HEK293 (cell line): ENCODE measurements around the gene SRRM4.

Experiments
- CTCF ChIA-PET: fragments of 350-600 bp; formaldehyde crosslinking; extraction: SDS; loops from one replicate; lab custom pipeline; 2021; ENCODE audit warnings: antibody characterized with exemption; lab: Yijun Ruan, JAX
- POLR2A ChIA-PET: fragments of 300-600 bp; formaldehyde crosslinking; extraction: SDS; loops from one replicate; lab custom pipeline; 2020; ENCODE audit warnings: antibody characterized with exemption, inconsistent platforms; lab: Yijun Ruan, JAX
- H3K27ac ChIP-seq: fragments of 200-500 bp; sonication (Bioruptor generic); 2 replicates; pipeline ENCODE4 v1.5.1; 2014; ENCODE audit warnings: low read depth, low read length, control low read depth, inconsistent platforms; ENCODE audit errors: extremely low read depth
- H3K36me3 ChIP-seq, 2 experiments: fragments of 200-500 bp in 1 of 2; sonication (Bioruptor generic) in 1 of 2; 1 replicate in 1 of 2; 2 replicates in 1 of 2; pipeline ENCODE4 v1.5.1; 2014 to 2017; ENCODE audit warnings: inconsistent platforms in 2 of 2, low read length in 2 of 2; ENCODE audit not compliant: control insufficient read depth in 2 of 2, insufficient read depth in 1 of 2
- H3K4me1 ChIP-seq: fragments of 200-500 bp; sonication (Bioruptor generic); 2 replicates; pipeline ENCODE4 v1.5.1; 2014; ENCODE audit warnings: mild to moderate bottlenecking, low read length, inconsistent platforms; ENCODE audit not compliant: control insufficient read depth, insufficient read depth
- H3K4me3 ChIP-seq: 2 replicates; pipeline ENCODE4 v1.5.1; 2011; ENCODE audit warnings: low read depth, mild to moderate bottlenecking, control low read depth, low read length, moderate library complexity
- H3K9me3 ChIP-seq: fragments of 200-500 bp; sonication (Bioruptor generic); 2 replicates; pipeline ENCODE4 v1.5.1; 2014; ENCODE audit warnings: low read depth, low read length, inconsistent platforms; ENCODE audit not compliant: control insufficient read depth, insufficient read depth
- GLIS1 ChIP-seq: fragments of 450-650 bp; formaldehyde crosslinking; IDR thresholded peaks from 2 replicates; pipeline ENCODE4 v1.5.1; 2016; ENCODE audit warnings: missing biosample characterization, missing genetic modification characterization
- HOXD13 ChIP-seq: sonication (generic); formaldehyde crosslinking; IDR thresholded peaks from 2 replicates; pipeline ENCODE4 v1.8.0; 2022; ENCODE audit warnings: missing genetic modification reagents, borderline replicate concordance
- SCRT1 ChIP-seq: fragments of 450-650 bp; formaldehyde crosslinking; IDR thresholded peaks from 2 replicates; pipeline ENCODE4 v1.5.1; 2016; ENCODE audit warnings: missing biosample characterization, missing genetic modification characterization, borderline replicate concordance
- SP7 ChIP-seq: fragments of 450-650 bp; formaldehyde crosslinking; IDR thresholded peaks from 2 replicates; pipeline ENCODE4 v1.5.1; 2016; ENCODE audit warnings: missing biosample characterization, missing genetic modification characterization
- ZBTB6 ChIP-seq: fragments of 450-650 bp; formaldehyde crosslinking; IDR thresholded peaks from 2 replicates; pipeline ENCODE4 v1.5.1; 2017; ENCODE audit warnings: missing biosample characterization, missing genetic modification characterization
- ZNF140 ChIP-seq: fragments of 450-650 bp; formaldehyde crosslinking; IDR thresholded peaks from 2 replicates; pipeline ENCODE4 v1.5.1; 2016; ENCODE audit warnings: missing biosample characterization, missing genetic modification characterization
- ZNF155 ChIP-seq: fragments of 450-650 bp; formaldehyde crosslinking; IDR thresholded peaks from 2 replicates; pipeline ENCODE4 v1.5.1; 2016; ENCODE audit warnings: missing biosample characterization, missing genetic modification characterization
- ZNF2 ChIP-seq: fragments of 450-650 bp; formaldehyde crosslinking; IDR thresholded peaks from 2 replicates; pipeline ENCODE4 v1.5.1; 2016; ENCODE audit warnings: missing biosample characterization, missing genetic modification characterization
- ZNF26 ChIP-seq: fragments of 450-650 bp; formaldehyde crosslinking; IDR thresholded peaks from 2 replicates; pipeline ENCODE4 v1.5.1; 2016; ENCODE audit warnings: missing biosample characterization, missing genetic modification characterization
- ZNF274 ChIP-seq, 2 experiments: fragments of 200-500 bp in 1 of 2; fragments of 450-650 bp in 1 of 2; sonication (Bioruptor generic) in 1 of 2; formaldehyde crosslinking in 1 of 2; IDR thresholded peaks; 2 replicates each; pipeline versions ENCODE4 v1.5.1 to v1.6.1; 2014 to 2016; ENCODE audit warnings: borderline replicate concordance in 1 of 2, inconsistent platforms in 1 of 2, low read length in 1 of 2, missing biosample characterization in 1 of 2, missing genetic modification characterization in 1 of 2
- ZNF335 ChIP-seq: fragments of 450-650 bp; formaldehyde crosslinking; conservative IDR thresholded peaks from 2 replicates; pipeline ENCODE4 v1.5.1; 2016; ENCODE audit warnings: missing biosample characterization, missing genetic modification characterization
- ZNF558 ChIP-seq: fragments of 450-650 bp; formaldehyde crosslinking; IDR thresholded peaks from 2 replicates; pipeline ENCODE4 v1.5.1; 2016; ENCODE audit warnings: missing biosample characterization, missing genetic modification characterization
- ZNF571 ChIP-seq: fragments of 450-650 bp; formaldehyde crosslinking; IDR thresholded peaks from 2 replicates; pipeline ENCODE4 v1.5.0; 2017; ENCODE audit warnings: missing biosample characterization, missing genetic modification characterization
- ZNF610 ChIP-seq: fragments of 450-650 bp; formaldehyde crosslinking; IDR thresholded peaks from 2 replicates; pipeline ENCODE4 v1.5.1; 2016; ENCODE audit warnings: missing biosample characterization, missing genetic modification characterization, borderline replicate concordance
- ZNF623 ChIP-seq: fragments of 450-650 bp; formaldehyde crosslinking; IDR thresholded peaks from 2 replicates; pipeline ENCODE4 v1.5.1; 2016; ENCODE audit warnings: missing biosample characterization, missing genetic modification characterization
- ZNF707 ChIP-seq: fragments of 450-650 bp; formaldehyde crosslinking; IDR thresholded peaks from 2 replicates; pipeline ENCODE4 v1.5.1; 2016; ENCODE audit warnings: missing biosample characterization, missing genetic modification characterization
- TF ChIP-seq, protein P1 (sequence below): IDR thresholded peaks from 2 replicates; pipeline ENCODE4 v1.6.1; 2011; ENCODE audit warnings: mild to moderate bottlenecking, low read depth, low read length, borderline replicate concordance
- TF ChIP-seq, protein P2 (sequence below): fragments of 450-650 bp; formaldehyde crosslinking; IDR thresholded peaks from 2 replicates; pipeline ENCODE4 v1.5.1; 2016; ENCODE audit warnings: missing biosample characterization, missing genetic modification characterization, borderline replicate concordance

Gene SRRM4

DNA sequence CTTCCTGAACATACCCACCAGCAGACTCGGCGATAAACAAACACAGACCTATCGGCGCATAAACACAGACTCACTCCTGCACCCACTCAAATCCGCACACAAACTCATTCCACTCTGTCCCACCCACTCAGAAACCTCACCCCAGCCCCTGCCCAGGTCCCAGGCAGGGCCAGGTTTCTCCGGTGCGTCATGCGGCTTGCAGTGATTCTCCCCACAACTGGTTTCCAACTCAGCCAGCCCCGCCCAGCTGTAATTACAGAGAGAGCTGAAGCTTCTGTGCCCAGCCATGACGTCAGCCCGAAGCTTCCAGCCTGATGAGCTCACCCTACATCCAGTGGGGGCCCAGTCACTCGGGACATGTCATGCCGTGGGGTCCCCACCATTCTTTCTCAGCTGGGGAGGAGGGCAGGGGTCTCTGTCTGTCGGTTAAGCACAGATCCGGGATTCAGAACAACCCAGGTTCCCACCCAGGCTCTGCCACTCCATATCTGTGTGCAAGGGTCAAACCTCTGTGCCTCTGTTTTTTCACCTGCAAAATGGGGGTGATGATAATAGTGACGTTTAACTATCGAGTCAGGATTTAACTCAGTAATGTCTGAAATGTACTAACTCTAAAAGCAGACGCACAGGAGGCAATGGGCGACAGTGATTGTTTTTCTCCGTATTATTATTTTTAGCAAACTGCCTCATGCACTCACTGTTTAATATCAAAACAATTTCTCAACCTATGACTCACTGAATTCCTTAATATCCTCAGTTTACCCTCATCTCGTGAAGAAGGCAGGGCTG, 195.1 kb downstream of the SRRM4 start (continued):
- TF ChIP-seq ZNF2 (tag by site-specific recombination) (peak; percentile 75; the same call in 1 of the 2 replicates), SP7 (peak; percentile 92), ZNF335 (tag by site-specific recombination) (peak; percentile 93)
- TF ChIP-seq, protein P1, sequence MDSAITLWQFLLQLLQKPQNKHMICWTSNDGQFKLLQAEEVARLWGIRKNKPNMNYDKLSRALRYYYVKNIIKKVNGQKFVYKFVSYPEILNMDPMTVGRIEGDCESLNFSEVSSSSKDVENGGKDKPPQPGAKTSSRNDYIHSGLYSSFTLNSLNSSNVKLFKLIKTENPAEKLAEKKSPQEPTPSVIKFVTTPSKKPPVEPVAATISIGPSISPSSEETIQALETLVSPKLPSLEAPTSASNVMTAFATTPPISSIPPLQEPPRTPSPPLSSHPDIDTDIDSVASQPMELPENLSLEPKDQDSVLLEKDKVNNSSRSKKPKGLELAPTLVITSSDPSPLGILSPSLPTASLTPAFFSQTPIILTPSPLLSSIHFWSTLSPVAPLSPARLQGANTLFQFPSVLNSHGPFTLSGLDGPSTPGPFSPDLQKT, result no peak
- TF ChIP-seq, all 188 proteins: peak for 40

GRCh38 chr12:119177056-119177325, 195.7 kb downstream of the SRRM4 start:
- Histone ChIP-seq H3K36me3 (no peaks in the 10 kb centered on the region), H3K4me1 (no peaks in the 10 kb centered on the region; the same call in 1 of the 2 replicates), H3K4me3 (no peak overlapping the region), H3K9me3 (no peaks in the 10 kb centered on the region), H3K27ac (no peak overlapping the region)
- POLR2A ChIA-PET, result no interaction called here
- no peak for TF ChIP-seq ZNF610 (tag by site-specific recombination)
- TF ChIP-seq ZNF623 (tag by site-specific recombination), result no peak
- TF ChIP-seq ZNF571, result no peak
- no peak for TF ChIP-seq ZNF155
- no peak for TF ChIP-seq HOXD13 (CRISPR knock-in tag)
- TF ChIP-seq ZNF26 (tag by site-specific recombination), result no peak
- no peak for TF ChIP-seq ZNF140 (tag by site-specific recombination)
- TF ChIP-seq SCRT1 (tag by site-specific recombination), result no peak
- CTCF ChIA-PET, result no interaction called here

DNA sequence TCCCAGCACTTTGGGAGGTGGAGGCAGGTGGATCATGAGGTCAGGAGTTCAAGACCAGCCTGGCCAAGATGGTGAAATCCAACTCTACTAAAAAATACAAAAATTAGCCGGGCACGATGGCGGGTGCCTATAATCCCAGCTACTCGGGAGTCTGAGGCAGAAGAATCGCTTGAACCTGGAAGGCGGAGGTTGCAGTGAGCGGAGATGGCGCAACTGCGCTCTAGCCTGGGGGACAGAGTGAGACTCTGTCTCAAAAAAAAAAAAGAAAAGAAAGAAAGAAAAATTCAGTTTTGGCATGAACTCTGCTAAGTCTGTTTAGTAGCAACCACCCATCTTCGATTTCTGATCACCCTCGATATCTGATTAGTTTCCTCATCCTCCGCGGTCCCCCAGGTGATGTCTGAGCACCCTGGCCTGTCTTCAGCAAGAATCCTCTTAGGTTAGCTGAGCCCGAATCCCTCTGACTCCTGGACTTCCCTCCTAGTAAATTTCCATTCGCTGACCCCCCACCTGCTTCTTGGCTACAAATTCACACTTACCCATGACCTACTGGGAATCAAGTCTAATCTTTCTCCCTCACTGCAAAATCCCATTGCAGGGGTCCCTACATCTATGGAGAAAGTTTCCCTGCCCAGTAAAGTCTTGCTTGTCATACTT, 196.5 kb downstream of the SRRM4 start:
- no peak overlapping the region for H3K4me3 ChIP-seq
- H3K9me3 ChIP-seq, result no peaks in the 10 kb centered on the region
- CTCF ChIA-PET, result interaction anchor here (1.3 kb wide), 1 partner anchor 235 kb away, joined by 3 read pairs; no protein-coding TSS in a partner anchor
- no peaks in the 10 kb centered on the region; the same call in 1 of the 2 replicates for H3K4me1 ChIP-seq
- peak; percentile 36; the same call in 1 of the 2 replicates for TF ChIP-seq GLIS1 (tag by site-specific recombination)
- TF ChIP-seq SCRT1 (tag by site-specific recombination), result no peak
- no peak for TF ChIP-seq ZNF707
- POLR2A ChIA-PET, result interaction anchor here (1.8 to 1.9 kb wide), 2 partner anchors 18 to 34 kb away, joined by 5 read pairs; no protein-coding TSS in a partner anchor
- H3K27ac ChIP-seq, result no peak overlapping the region
- no peaks in the 10 kb centered on the region for H3K36me3 ChIP-seq

GRCh38 chr12:119178544-119179334, 197.4 kb downstream of the SRRM4 start, which contains the start of gene HSPB8:
HSPB8 (plus strand) TSS chr12:119178931; CDS start chr12:119179313, 382 bp downstream.
- CTCF ChIA-PET, result interaction anchor here (1.3 kb wide), 1 partner anchor 234 kb away, joined by 3 read pairs; no protein-coding TSS in a partner anchor
- TF ChIP-seq ZNF558 (tag by site-specific recombination) (no peak), ZBTB6 (tag by site-specific recombination) (peak; percentile 44; the same call in 1 of the 2 replicates), ZNF274 (IDR thresholded peaks at IDR 0.05; ENCODE audit: low read length) (no peak), ZNF274 (tag by site-specific recombination; IDR thresholded peaks at IDR 0.05; ENCODE audit: borderline replicate concordance) (no peak)
- TF ChIP-seq, protein P2, sequence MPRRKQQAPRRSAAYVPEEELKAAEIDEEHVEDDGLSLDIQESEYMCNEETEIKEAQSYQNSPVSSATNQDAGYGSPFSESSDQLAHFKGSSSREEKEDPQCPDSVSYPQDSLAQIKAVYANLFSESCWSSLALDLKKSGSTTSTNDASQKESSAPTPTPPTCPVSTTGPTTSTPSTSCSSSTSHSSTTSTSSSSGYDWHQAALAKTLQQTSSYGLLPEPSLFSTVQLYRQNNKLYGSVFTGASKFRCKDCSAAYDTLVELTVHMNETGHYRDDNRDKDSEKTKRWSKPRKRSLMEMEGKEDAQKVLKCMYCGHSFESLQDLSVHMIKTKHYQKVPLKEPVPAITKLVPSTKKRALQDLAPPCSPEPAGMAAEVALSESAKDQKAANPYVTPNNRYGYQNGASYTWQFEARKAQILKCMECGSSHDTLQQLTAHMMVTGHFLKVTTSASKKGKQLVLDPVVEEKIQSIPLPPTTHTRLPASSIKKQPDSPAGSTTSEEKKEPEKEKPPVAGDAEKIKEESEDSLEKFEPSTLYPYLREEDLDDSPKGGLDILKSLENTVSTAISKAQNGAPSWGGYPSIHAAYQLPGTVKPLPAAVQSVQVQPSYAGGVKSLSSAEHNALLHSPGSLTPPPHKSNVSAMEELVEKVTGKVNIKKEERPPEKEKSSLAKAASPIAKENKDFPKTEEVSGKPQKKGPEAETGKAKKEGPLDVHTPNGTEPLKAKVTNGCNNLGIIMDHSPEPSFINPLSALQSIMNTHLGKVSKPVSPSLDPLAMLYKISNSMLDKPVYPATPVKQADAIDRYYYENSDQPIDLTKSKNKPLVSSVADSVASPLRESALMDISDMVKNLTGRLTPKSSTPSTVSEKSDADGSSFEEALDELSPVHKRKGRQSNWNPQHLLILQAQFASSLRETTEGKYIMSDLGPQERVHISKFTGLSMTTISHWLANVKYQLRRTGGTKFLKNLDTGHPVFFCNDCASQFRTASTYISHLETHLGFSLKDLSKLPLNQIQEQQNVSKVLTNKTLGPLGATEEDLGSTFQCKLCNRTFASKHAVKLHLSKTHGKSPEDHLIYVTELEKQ (tag by site-specific recombination), result no peak

More at GRCh38 chr12:119178544-119179334, 197.4 kb downstream of the SRRM4 start, which contains the start of gene HSPB8:
- no peaks in the 10 kb centered on the region for H3K36me3 ChIP-seq
- peak within 1 kb of the TSS; percentile 31 for H3K4me3 ChIP-seq
- no peak within 1 kb of the TSS for H3K27ac ChIP-seq
- POLR2A ChIA-PET, result interaction anchor here (0.6 to 1.9 kb wide), 4 partner anchors 10 to 63 kb away, joined by 3 to 5 read pairs (median 4); no protein-coding TSS in a partner anchor
- H3K4me1 ChIP-seq, result no peaks in the 10 kb centered on the region; the same call in 1 of the 2 replicates
- no peaks in the 10 kb centered on the region for H3K9me3 ChIP-seq
